HEK293 (cell line): Measurements from ENCODE around the gene COL15A1.

Experiments
- CTCF ChIA-PET: fragments of 350-600 bp; formaldehyde crosslinking; extraction: SDS; loops from one replicate; lab custom pipeline; 2021; ENCODE audit warnings: antibody characterized with exemption; lab: Yijun Ruan, JAX
- POLR2A ChIA-PET: fragments of 300-600 bp; formaldehyde crosslinking; extraction: SDS; loops from one replicate; lab custom pipeline; 2020; ENCODE audit warnings: antibody characterized with exemption, inconsistent platforms; lab: Yijun Ruan, JAX
- H3K27ac ChIP-seq: fragments of 200-500 bp; sonication (Bioruptor generic); 2 replicates; pipeline ENCODE4 v1.5.1; 2014; ENCODE audit warnings: low read depth, low read length, control low read depth, inconsistent platforms; ENCODE audit errors: extremely low read depth
- H3K36me3 ChIP-seq, 2 experiments: fragments of 200-500 bp in 1 of 2; sonication (Bioruptor generic) in 1 of 2; 1 replicate in 1 of 2; 2 replicates in 1 of 2; pipeline ENCODE4 v1.5.1; 2014 to 2017; ENCODE audit warnings: inconsistent platforms in 2 of 2, low read length in 2 of 2; ENCODE audit not compliant: control insufficient read depth in 2 of 2, insufficient read depth in 1 of 2
- H3K4me1 ChIP-seq: fragments of 200-500 bp; sonication (Bioruptor generic); 2 replicates; pipeline ENCODE4 v1.5.1; 2014; ENCODE audit warnings: mild to moderate bottlenecking, low read length, inconsistent platforms; ENCODE audit not compliant: control insufficient read depth, insufficient read depth
- H3K4me3 ChIP-seq: 2 replicates; pipeline ENCODE4 v1.5.1; 2011; ENCODE audit warnings: low read depth, mild to moderate bottlenecking, control low read depth, low read length, moderate library complexity
- H3K9me3 ChIP-seq: fragments of 200-500 bp; sonication (Bioruptor generic); 2 replicates; pipeline ENCODE4 v1.5.1; 2014; ENCODE audit warnings: low read depth, low read length, inconsistent platforms; ENCODE audit not compliant: control insufficient read depth, insufficient read depth
- GLIS2 ChIP-seq: fragments of 450-650 bp; formaldehyde crosslinking; IDR thresholded peaks from 2 replicates; pipeline ENCODE4 v1.5.1; 2016; ENCODE audit warnings: missing biosample characterization, missing genetic modification characterization
- HIC1 ChIP-seq: fragments of 450-650 bp; formaldehyde crosslinking; IDR thresholded peaks from 2 replicates; pipeline ENCODE4 v1.5.1; 2016; ENCODE audit warnings: missing biosample characterization, missing genetic modification characterization
- MEIS1 ChIP-seq: sonication (generic); formaldehyde crosslinking; IDR thresholded peaks from 2 replicates; pipeline ENCODE4 v1.8.1; 2022; ENCODE audit warnings: missing genetic modification reagents, mild to moderate bottlenecking, borderline replicate concordance
- PRDM4 ChIP-seq: fragments of 450-650 bp; formaldehyde crosslinking; IDR thresholded peaks from 2 replicates; pipeline ENCODE4 v1.5.1; 2017; ENCODE audit warnings: missing biosample characterization, missing genetic modification characterization
- ZNF146 ChIP-seq: fragments of 450-650 bp; formaldehyde crosslinking; IDR thresholded peaks from 2 replicates; pipeline ENCODE4 v1.5.1; 2016; ENCODE audit warnings: missing biosample characterization, missing genetic modification characterization
- ZNF157 ChIP-seq: fragments of 450-650 bp; formaldehyde crosslinking; IDR thresholded peaks from 2 replicates; pipeline ENCODE4 v1.5.1; 2016; ENCODE audit warnings: missing biosample characterization, missing genetic modification characterization
- ZNF175 ChIP-seq: fragments of 450-650 bp; formaldehyde crosslinking; IDR thresholded peaks from 2 replicates; pipeline ENCODE4 v1.5.1; 2016; ENCODE audit warnings: missing biosample characterization, missing genetic modification characterization
- ZNF335 ChIP-seq: fragments of 450-650 bp; formaldehyde crosslinking; conservative IDR thresholded peaks from 2 replicates; pipeline ENCODE4 v1.5.1; 2016; ENCODE audit warnings: missing biosample characterization, missing genetic modification characterization
- ZNF514 ChIP-seq: fragments of 450-650 bp; formaldehyde crosslinking; IDR thresholded peaks from 2 replicates; pipeline ENCODE4 v1.5.1; 2016; ENCODE audit warnings: missing biosample characterization, missing genetic modification characterization
- ZNF558 ChIP-seq: fragments of 450-650 bp; formaldehyde crosslinking; IDR thresholded peaks from 2 replicates; pipeline ENCODE4 v1.5.1; 2016; ENCODE audit warnings: missing biosample characterization, missing genetic modification characterization
- ZNF560 ChIP-seq: fragments of 450-650 bp; formaldehyde crosslinking; IDR thresholded peaks from 2 replicates; pipeline ENCODE4 v1.5.1; 2017; ENCODE audit warnings: missing biosample characterization, missing genetic modification characterization, borderline replicate concordance
- ZNF623 ChIP-seq: fragments of 450-650 bp; formaldehyde crosslinking; IDR thresholded peaks from 2 replicates; pipeline ENCODE4 v1.5.1; 2016; ENCODE audit warnings: missing biosample characterization, missing genetic modification characterization
- ZNF660 ChIP-seq: fragments of 450-650 bp; IDR thresholded peaks from 2 replicates; pipeline ENCODE4 v1.5.1; 2018; ENCODE audit warnings: missing biosample characterization, mild to moderate bottlenecking, missing genetic modification characterization
- ZNF664 ChIP-seq: fragments of 450-650 bp; formaldehyde crosslinking; IDR thresholded peaks from 2 replicates; pipeline ENCODE4 v1.5.1; 2016; ENCODE audit warnings: missing biosample characterization, missing genetic modification characterization
- ZNF768 ChIP-seq: fragments of 450-650 bp; formaldehyde crosslinking; IDR thresholded peaks from 2 replicates; pipeline ENCODE4 v1.5.1; 2018; ENCODE audit warnings: missing biosample characterization, mild to moderate bottlenecking, missing genetic modification characterization
- ZNF777 ChIP-seq: fragments of 450-650 bp; formaldehyde crosslinking; IDR thresholded peaks from 2 replicates; pipeline ENCODE4 v1.5.1; 2017; ENCODE audit warnings: missing biosample characterization, missing genetic modification characterization, borderline replicate concordance
- ZSCAN23 ChIP-seq: fragments of 450-650 bp; formaldehyde crosslinking; IDR thresholded peaks from 2 replicates; pipeline ENCODE4 v1.5.1; 2016; ENCODE audit warnings: missing biosample characterization, missing genetic modification characterization
- TF ChIP-seq, protein P1 (sequence below): fragments of 450-650 bp; formaldehyde crosslinking; IDR thresholded peaks from 2 replicates; pipeline ENCODE4 v1.5.1; 2016; ENCODE audit warnings: missing biosample characterization, missing genetic modification characterization, low read depth
- TF ChIP-seq, protein P2 (sequence below): fragments of 450-650 bp; formaldehyde crosslinking; conservative IDR thresholded peaks from 2 replicates; pipeline ENCODE4 v1.5.1; 2016; ENCODE audit warnings: low read depth, missing biosample characterization, missing genetic modification characterization
- TF ChIP-seq, protein P3 (sequence below): fragments of 450-650 bp; formaldehyde crosslinking; IDR thresholded peaks from 2 replicates; pipeline ENCODE4 v1.5.1; 2017; ENCODE audit warnings: missing biosample characterization, missing genetic modification characterization
- TF ChIP-seq, protein P4 (sequence below): sonication (generic); formaldehyde crosslinking; IDR thresholded peaks from 2 replicates; pipeline ENCODE4 v1.8.1; 2022; ENCODE audit warnings: mild to moderate bottlenecking, moderate library complexity, missing genetic modification reagents

The COL15A1 gene

DNA sequence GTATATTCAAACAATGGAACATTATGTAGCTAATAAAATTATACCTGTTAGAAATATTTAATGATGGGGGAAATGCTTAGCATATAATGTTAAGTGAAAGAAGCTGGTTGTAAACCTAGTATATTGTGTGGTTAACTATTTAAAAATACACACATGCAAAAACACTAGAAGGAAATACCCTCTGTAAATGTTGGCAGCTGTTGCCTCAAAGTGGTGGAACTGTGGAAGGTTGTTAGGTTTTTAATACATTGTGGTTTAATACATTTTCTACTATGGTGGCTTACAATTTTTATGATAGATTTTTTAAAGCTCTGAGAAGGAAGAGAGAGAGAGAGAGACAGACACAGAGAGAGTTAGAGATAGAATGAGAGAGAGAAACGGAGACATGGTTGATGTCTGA is 74.9 kb downstream of the COL15A1 start (continued):
- TF ChIP-seq PRDM4 (tag by site-specific recombination) (no peak), ZNF146 (tag by site-specific recombination) (no peak)
- TF ChIP-seq, protein P1, sequence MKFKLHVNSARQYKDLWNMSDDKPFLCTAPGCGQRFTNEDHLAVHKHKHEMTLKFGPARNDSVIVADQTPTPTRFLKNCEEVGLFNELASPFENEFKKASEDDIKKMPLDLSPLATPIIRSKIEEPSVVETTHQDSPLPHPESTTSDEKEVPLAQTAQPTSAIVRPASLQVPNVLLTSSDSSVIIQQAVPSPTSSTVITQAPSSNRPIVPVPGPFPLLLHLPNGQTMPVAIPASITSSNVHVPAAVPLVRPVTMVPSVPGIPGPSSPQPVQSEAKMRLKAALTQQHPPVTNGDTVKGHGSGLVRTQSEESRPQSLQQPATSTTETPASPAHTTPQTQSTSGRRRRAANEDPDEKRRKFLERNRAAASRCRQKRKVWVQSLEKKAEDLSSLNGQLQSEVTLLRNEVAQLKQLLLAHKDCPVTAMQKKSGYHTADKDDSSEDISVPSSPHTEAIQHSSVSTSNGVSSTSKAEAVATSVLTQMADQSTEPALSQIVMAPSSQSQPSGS (tag by site-specific recombination) = no peak

DNA sequence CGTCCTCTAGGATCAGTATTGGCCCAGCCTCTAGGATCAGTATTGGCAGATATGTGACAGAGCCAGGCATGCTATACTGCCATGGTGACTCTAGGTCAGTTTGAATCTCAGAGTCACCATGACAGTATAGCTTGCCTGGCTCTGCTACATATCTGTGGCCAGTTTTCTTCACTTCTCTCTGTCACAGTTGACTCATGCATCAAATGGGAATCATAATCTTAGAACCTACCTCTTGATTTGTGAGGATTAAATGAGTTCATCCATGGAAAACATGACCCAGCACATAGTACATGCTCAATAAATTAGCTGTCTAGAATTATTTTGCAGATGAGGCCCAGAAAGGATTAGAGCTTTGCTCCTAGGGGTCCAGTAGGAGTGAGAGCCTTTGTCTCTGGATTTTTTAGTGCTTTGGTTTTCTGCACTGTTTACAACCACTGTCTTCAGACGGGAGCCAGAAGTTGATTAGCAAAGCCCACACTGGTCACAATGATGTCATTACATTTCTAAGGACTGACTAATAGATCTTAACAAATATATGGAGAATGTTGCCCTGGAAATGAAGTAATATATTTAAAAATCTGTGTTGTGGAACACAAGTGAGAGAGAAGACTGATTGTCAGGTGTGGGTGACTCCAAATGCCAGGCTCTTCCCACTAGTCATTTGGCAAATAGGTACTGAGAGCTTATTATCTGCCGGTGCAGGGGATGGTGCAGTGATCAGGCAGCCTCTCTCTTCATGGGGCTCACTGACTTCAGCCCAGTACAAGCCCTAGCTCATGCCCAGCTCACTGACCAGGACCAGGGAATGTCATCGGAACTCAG is 76.0 kb downstream of the COL15A1 start:
- H3K4me3 ChIP-seq = no peak overlapping the region
- H3K4me1 ChIP-seq = no peaks in the 10 kb centered on the region
- no peak overlapping the region for H3K27ac ChIP-seq
- ChIA-PET POLR2A (interaction anchor here (0.5 kb wide), 1 partner anchor 89 kb away, joined by 4 read pairs; no protein-coding TSS in a partner anchor), CTCF (interaction anchor here (0.7 to 2.2 kb wide), 5 partner anchors 17 to 171 kb away, joined by 3 to 6 read pairs (median 3); no protein-coding TSS in a partner anchor)
- no peaks in the 10 kb centered on the region for H3K36me3 ChIP-seq
- no peaks in the 10 kb centered on the region for H3K9me3 ChIP-seq
- TF ChIP-seq HIC1 = no peak
- TF ChIP-seq ZNF660 = 0 out of 2 replicates have a peak, but pooled peaks have one; percentile 31
- no peak for TF ChIP-seq ZNF768
- no peak for TF ChIP-seq ZNF777 (tag by site-specific recombination)
- no peak for TF ChIP-seq ZSCAN23 (tag by site-specific recombination)
- TF ChIP-seq, protein P2, sequence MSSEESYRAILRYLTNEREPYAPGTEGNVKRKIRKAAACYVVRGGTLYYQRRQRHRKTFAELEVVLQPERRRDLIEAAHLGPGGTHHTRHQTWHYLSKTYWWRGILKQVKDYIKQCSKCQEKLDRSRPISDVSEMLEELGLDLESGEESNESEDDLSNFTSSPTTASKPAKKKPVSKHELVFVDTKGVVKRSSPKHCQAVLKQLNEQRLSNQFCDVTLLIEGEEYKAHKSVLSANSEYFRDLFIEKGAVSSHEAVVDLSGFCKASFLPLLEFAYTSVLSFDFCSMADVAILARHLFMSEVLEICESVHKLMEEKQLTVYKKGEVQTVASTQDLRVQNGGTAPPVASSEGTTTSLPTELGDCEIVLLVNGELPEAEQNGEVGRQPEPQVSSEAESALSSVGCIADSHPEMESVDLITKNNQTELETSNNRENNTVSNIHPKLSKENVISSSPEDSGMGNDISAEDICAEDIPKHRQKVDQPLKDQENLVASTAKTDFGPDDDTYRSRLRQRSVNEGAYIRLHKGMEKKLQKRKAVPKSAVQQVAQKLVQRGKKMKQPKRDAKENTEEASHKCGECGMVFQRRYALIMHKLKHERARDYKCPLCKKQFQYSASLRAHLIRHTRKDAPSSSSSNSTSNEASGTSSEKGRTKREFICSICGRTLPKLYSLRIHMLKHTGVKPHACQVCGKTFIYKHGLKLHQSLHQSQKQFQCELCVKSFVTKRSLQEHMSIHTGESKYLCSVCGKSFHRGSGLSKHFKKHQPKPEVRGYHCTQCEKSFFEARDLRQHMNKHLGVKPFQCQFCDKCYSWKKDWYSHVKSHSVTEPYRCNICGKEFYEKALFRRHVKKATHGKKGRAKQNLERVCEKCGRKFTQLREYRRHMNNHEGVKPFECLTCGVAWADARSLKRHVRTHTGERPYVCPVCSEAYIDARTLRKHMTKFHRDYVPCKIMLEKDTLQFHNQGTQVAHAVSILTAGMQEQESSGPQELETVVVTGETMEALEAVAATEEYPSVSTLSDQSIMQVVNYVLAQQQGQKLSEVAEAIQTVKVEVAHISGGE (tag by site-specific recombination) = no peak
- no peak for TF ChIP-seq MEIS1 (CRISPR knock-in tag)
- no peak for TF ChIP-seq ZNF175 (tag by site-specific recombination)
- no peak for TF ChIP-seq ZNF623 (tag by site-specific recombination)
- no peak for TF ChIP-seq ZNF514 (tag by site-specific recombination)
- TF ChIP-seq ZNF664 (tag by site-specific recombination) = peak; percentile 44; the same call in 1 of the 2 replicates
- no peak for TF ChIP-seq GLIS2 (tag by site-specific recombination)
- TF ChIP-seq, protein P3, sequence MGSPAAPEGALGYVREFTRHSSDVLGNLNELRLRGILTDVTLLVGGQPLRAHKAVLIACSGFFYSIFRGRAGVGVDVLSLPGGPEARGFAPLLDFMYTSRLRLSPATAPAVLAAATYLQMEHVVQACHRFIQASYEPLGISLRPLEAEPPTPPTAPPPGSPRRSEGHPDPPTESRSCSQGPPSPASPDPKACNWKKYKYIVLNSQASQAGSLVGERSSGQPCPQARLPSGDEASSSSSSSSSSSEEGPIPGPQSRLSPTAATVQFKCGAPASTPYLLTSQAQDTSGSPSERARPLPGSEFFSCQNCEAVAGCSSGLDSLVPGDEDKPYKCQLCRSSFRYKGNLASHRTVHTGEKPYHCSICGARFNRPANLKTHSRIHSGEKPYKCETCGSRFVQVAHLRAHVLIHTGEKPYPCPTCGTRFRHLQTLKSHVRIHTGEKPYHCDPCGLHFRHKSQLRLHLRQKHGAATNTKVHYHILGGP = no peak
- no peak for TF ChIP-seq ZNF558
- TF ChIP-seq, protein P4, sequence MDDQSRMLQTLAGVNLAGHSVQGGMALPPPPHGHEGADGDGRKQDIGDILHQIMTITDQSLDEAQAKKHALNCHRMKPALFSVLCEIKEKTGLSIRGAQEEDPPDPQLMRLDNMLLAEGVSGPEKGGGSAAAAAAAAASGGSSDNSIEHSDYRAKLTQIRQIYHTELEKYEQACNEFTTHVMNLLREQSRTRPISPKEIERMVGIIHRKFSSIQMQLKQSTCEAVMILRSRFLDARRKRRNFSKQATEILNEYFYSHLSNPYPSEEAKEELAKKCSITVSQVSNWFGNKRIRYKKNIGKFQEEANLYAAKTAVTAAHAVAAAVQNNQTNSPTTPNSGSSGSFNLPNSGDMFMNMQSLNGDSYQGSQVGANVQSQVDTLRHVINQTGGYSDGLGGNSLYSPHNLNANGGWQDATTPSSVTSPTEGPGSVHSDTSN = no peak
- 0 out of 2 replicates have a peak, but pooled peaks have one; percentile 8 for TF ChIP-seq ZNF335 (tag by site-specific recombination)
- TF ChIP-seq, protein P1 (tag by site-specific recombination) = peak; percentile 50; the same call in 1 of the 2 replicates
- TF ChIP-seq ZNF157 = no peak
- no peak for TF ChIP-seq ZNF560 (tag by site-specific recombination)
